Fibroblast of pulmonary artery (primary cell): ENCODE data around the gene IER5.
"Not testable (repeated sequence)": the region's sequence is repeated elsewhere in the genome, so short reads cannot be mapped to it uniquely, and the experiment has no call there.

ENCODE experiments used
- DNase-seq: peaks from one replicate; pipeline ENCODE4 v3.0.0-alpha.2; 2010; ENCODE audit warnings: low read depth
- H3K4me3 ChIP-seq: replicated peaks from 2 replicates; pipeline ENCODE4 v1.5.1; 2011; ENCODE audit warnings: low read depth, mild to moderate bottlenecking, control low read depth, low read length, moderate library complexity
- CTCF ChIP-seq: IDR thresholded peaks from 2 replicates; pipeline ENCODE4 v1.5.1; 2011; ENCODE audit warnings: mild to moderate bottlenecking, control low read depth, low read length, inconsistent platforms; ENCODE audit errors: missing control alignments

The IER5 gene

GRCh38 chr1:181050922-181051321 is 37.6 kb upstream of the IER5 start:
- no peak overlapping the region for H3K4me3 ChIP-seq
- TF ChIP-seq CTCF: no peak
- DNase-seq: no peak

GRCh38 chr1:181056560-181056959 is 31.9 kb upstream of the IER5 start:
- no peak for TF ChIP-seq CTCF
- no peak overlapping the region for H3K4me3 ChIP-seq
- no peak for DNase-seq

GRCh38 chr1:181057079-181057478 is 31.4 kb upstream of the IER5 start:
- no peak for TF ChIP-seq CTCF
- H3K4me3 ChIP-seq: no peak overlapping the region
- no peak for DNase-seq

GRCh38 chr1:181059435-181059834 is 29.1 kb upstream of the IER5 start:
- H3K4me3 ChIP-seq: no peak overlapping the region
- TF ChIP-seq CTCF: no peak
- no peak for DNase-seq

GRCh38 chr1:181060066-181060465 is 28.4 kb upstream of the IER5 start:
- no peak for DNase-seq
- no peak overlapping the region for H3K4me3 ChIP-seq
- TF ChIP-seq CTCF: no peak

GRCh38 chr1:181060947-181061346 is 27.6 kb upstream of the IER5 start:
- DNase-seq, H3K4me3 ChIP-seq: not testable (repeated sequence)

- TF ChIP-seq CTCF: no peak
- no peak overlapping the region for H3K4me3 ChIP-seq
- DNase-seq: no peak
These were observed 27.0 kb upstream of the IER5 start for GRCh38 chr1:181061487-181061886.
